Ovary (tissue), 9 donors: ENCODE results near the gene TMEM255A. TPM values are rescaled to one million over a fixed set of nuclear protein-coding genes. Genes with fewer than 3 reads are reported as not detected.

Experiments used
- DNase-seq, 5 donors: peaks; one replicate each; pipeline ENCODE4 v3.0.0-alpha.2; 2019 to 2020
- H3K27ac ChIP-seq, 2 donors: fragments of 200-600 bp; one replicate each; pipeline versions ENCODE4 v1.5.1 to v1.8.0; 2019 to 2022
- H3K27me3 ChIP-seq: fragments of 200-600 bp; one replicate; pipeline ENCODE4 v1.8.0; 2022
- H3K36me3 ChIP-seq: fragments of 200-600 bp; sonication (generic); one replicate; pipeline ENCODE4 v1.5.1; 2019
- H3K4me1 ChIP-seq: one replicate; pipeline ENCODE4 v1.8.1; 2013; ENCODE audit warnings: mild to moderate bottlenecking, moderate library complexity; ENCODE audit not compliant: insufficient read depth
- H3K4me3 ChIP-seq: fragments of 200-600 bp; sonication (generic); one replicate; pipeline ENCODE4 v1.5.1; 2017
- H3K9me3 ChIP-seq, 2 donors: fragments of 200-600 bp in 1 of 2; sonication (generic) in 1 of 2; one replicate each; pipeline versions ENCODE4 v1.5.1 to v1.8.1; 2013 to 2019; ENCODE audit warnings: mild to moderate bottlenecking in 1 of 2, moderate library complexity in 1 of 2
- CTCF ChIP-seq, 3 donors: fragments of 450-650 bp in 2 of 3; fragments of 200-600 bp in 1 of 3; IDR thresholded peaks; one replicate each; pipeline versions ENCODE4 v1.5.1 to v1.8.0; 2016 to 2022; ENCODE audit warnings: antibody characterized with exemption in 3 of 3, mild to moderate bottlenecking in 1 of 3
- EP300 ChIP-seq: sonication (generic); formaldehyde crosslinking; IDR thresholded peaks from one replicate; pipeline ENCODE4 v1.6.1; 2017; ENCODE audit warnings: antibody characterized with exemption
- POLR2A ChIP-seq: fragments of 450-650 bp; IDR thresholded peaks from one replicate; pipeline ENCODE4 v1.6.1; 2017; ENCODE audit warnings: antibody characterized with exemption, mild to moderate bottlenecking, moderate library complexity
- WGBS, 3 donors: extraction: QIAGEN DNeasy Blood & Tissue Kit in 1 of 3; methylation state at CpG; one replicate each; pipeline versions ENCODE4 v1.1.5 to v1.1.7; 2013 to 2017; 5-methylcytosine and 5-hydroxymethylcytosine counted together
- intact Hi-C, 4 donors: fragments of 100-400 bp; cut with DNase I; formaldehyde crosslinking; loops; one replicate each; pipeline versions ENCODE4 v1.11.0 to v1.15.1; 2022 to 2023
- polyA plus RNA-seq, 2 donors: library from polyadenylated mRNA; stranded (reverse); fragments of 200-250 nt in 1 of 2; fragments of 350-450 nt in 1 of 2; fragmentation: Illumina TruSeq in 1 of 2; extraction: RNeasy Lipid Tissue Mini Kit (QIAGEN cat#74804) in 1 of 2; gene quantifications; one replicate each; pipeline ENCODE4 v1.2.3, GENCODE V29; 2013 to 2014
- total RNA-seq, 7 donors: library from RNA; depleted of rRNA in 2 of 7; stranded (reverse); fragments of >200 nt in 2 of 7; fragmentation: NEBNext Ultra II Directional in 3 of 7; extraction: Animal tissue kit (Norgen Biotek cat#: 25700) in 3 of 7; gene quantifications; one replicate each; pipeline versions ENCODE4 v1.1.0 to v1.2.4, GENCODE V29; 2016 to 2023
- donor health status: DM: no; HTN: no; CAD: no; lungs with moderate emphysema.
- donor health status: DM: no; HTN: no; CAD: no.
- donor health status: Bipolar disorder and iron deficiency.
- donor health status: DM: yes; HTN: yes; CAD: no.
- donor health status: DM: no; HTN: no; CAD: no.
- donor health status: DM: yes; HTN: yes; CAD: no.

The TMEM255A gene
- total and polyA plus RNA-seq, 9 donors: 6.7 to 25.2 (median 16.3) TPM

GRCh38 chrX:120242813-120243212 is 68.4 kb downstream of the TMEM255A start:
- Histone ChIP-seq H3K4me3 (no peak overlapping the region), H3K4me1 (no peaks in the 10 kb centered on the region), H3K27ac (no peak overlapping the region), H3K9me3 (no peaks in the 10 kb centered on the region), H3K27me3 (peaks cover 3% of the 10 kb centered on the region), H3K36me3 (no peaks in the 10 kb centered on the region)
- TF ChIP-seq CTCF (IDR thresholded peaks at IDR 0.05): no peak
- no peak for TF ChIP-seq POLR2A
- TF ChIP-seq EP300: no peak
- intact Hi-C loops: no loop called here
- DNase-seq: no peak
- 48 to 61% (median 57%) methylated on average over 5 of the region's 5 CpGs for WGBS, 3 donors

GRCh38 chrX:120238933-120239332 is 72.3 kb downstream of the TMEM255A start:
- intact Hi-C loops: no loop called here
- 69 to 76% (median 72%) methylated on average over 4 of the region's 4 CpGs for WGBS, 3 donors
- TF ChIP-seq CTCF (IDR thresholded peaks at IDR 0.05) (no peak), POLR2A (no peak), EP300 (no peak)
- Histone ChIP-seq H3K4me1 (no peaks in the 10 kb centered on the region), H3K27me3 (no peaks in the 10 kb centered on the region), H3K36me3 (no peaks in the 10 kb centered on the region), H3K27ac (no peak overlapping the region), H3K4me3 (no peak overlapping the region), H3K9me3 (no peaks in the 10 kb centered on the region)
- DNase-seq: no peak

DNA sequence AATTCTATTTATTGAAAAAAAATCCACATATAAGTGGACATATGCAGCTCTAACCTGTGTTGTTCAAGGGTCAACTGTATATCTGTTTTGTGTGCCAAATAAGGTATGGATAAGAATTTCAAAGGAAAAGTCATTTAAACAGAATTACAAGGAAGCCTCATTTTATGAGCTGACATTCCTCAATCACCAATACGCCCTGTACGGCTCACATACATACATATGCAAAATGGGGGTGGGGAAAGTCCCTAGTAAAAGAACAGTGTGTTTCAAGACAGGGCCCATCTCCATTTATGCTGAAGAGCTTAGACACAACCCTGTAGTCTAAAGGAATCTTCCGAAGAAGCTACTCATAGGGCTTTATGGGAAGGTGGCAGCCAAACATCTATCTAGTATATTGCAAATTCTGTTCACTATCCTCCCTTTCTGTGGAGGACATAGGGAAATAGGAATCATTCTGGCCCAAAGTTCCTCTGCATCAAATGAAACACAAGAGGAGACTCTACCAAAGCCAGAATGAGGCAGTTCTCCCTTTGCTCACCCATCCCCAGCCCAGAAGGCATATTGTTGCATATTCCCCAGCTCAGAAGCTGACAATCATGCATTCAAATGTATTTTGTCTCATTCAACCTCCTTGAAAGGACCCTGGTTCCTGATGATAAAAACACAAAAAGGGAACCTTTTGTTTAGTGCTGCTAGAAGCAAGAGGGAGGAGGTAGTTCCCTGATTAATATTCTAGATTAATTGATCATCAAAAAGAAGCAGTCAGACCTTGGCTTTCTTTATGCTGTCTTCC is 74.4 kb downstream of the TMEM255A start:
- Histone ChIP-seq H3K4me1 (no peaks in the 10 kb centered on the region), H3K9me3 (no peaks in the 10 kb centered on the region), H3K27me3 (no peaks in the 10 kb centered on the region), H3K4me3 (no peak overlapping the region), H3K27ac (no peak overlapping the region), H3K36me3 (no peaks in the 10 kb centered on the region)
- 87 to 89% (median 89%) methylated on average over 3 of the region's 3 CpGs for WGBS, 3 donors
- TF ChIP-seq POLR2A: no peak
- TF ChIP-seq CTCF (IDR thresholded peaks at IDR 0.05): no peak
- TF ChIP-seq EP300: no peak
- intact Hi-C loops: no loop called here
- DNase-seq: no peak

DNA sequence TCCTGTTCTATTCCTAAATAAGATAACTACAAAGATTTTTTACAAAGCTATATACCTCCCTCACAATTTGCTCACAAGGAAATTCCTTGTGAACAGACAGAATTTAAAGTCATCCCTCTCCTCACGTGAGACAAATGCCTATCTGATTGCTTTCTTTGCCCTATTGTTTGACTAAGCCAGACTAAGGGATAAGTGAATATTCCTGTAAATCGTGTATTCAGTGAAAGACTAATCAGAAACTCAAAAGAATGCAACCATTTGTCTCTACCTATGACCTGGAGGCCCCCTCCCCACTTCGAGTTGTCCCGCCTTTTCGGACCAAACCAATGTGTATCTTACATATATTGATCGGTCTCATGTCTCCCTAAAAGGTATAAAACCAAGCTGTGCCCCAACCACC is 76.0 kb downstream of the TMEM255A start:
- Histone ChIP-seq H3K4me1 (no peaks in the 10 kb centered on the region), H3K9me3 (no peaks in the 10 kb centered on the region), H3K27me3 (no peaks in the 10 kb centered on the region), H3K36me3 (no peaks in the 10 kb centered on the region), H3K27ac (no peak overlapping the region), H3K4me3 (no peak overlapping the region)
- no peak for TF ChIP-seq CTCF (IDR thresholded peaks at IDR 0.05)
- no peak for TF ChIP-seq EP300
- no peak for TF ChIP-seq POLR2A
- intact Hi-C loops: no loop called here
- no peak for DNase-seq
- 63 to 76% (median 70%) methylated on average over 6 of the region's 6 CpGs for WGBS, 3 donors
